LNCaP clone FGC (cell line): ENCODE measurements around the gene KIN.

ENCODE experiments used
- DNase-seq: peaks from one replicate; pipeline ENCODE4 v3.0.0-alpha.2; 2011; ENCODE audit warnings: low read depth
- H3K4me3 ChIP-seq: 2 replicates; pipeline ENCODE4 v1.5.1; 2011; ENCODE audit warnings: mild to moderate bottlenecking, low read depth, low read length, control low read depth
- CTCF ChIP-seq: IDR thresholded peaks from 2 replicates; pipeline ENCODE4 v1.5.1; 2012; ENCODE audit warnings: mild to moderate bottlenecking; ENCODE audit not compliant: control insufficient read depth, insufficient read depth; ENCODE audit errors: extremely low read depth

KIN gene

GRCh38 chr10:7795605-7796004 lies 7.8 kb upstream of the KIN start:
- H3K4me3 ChIP-seq: no peak overlapping the region
- no peak for DNase-seq
- TF ChIP-seq CTCF: no peak

DNA sequence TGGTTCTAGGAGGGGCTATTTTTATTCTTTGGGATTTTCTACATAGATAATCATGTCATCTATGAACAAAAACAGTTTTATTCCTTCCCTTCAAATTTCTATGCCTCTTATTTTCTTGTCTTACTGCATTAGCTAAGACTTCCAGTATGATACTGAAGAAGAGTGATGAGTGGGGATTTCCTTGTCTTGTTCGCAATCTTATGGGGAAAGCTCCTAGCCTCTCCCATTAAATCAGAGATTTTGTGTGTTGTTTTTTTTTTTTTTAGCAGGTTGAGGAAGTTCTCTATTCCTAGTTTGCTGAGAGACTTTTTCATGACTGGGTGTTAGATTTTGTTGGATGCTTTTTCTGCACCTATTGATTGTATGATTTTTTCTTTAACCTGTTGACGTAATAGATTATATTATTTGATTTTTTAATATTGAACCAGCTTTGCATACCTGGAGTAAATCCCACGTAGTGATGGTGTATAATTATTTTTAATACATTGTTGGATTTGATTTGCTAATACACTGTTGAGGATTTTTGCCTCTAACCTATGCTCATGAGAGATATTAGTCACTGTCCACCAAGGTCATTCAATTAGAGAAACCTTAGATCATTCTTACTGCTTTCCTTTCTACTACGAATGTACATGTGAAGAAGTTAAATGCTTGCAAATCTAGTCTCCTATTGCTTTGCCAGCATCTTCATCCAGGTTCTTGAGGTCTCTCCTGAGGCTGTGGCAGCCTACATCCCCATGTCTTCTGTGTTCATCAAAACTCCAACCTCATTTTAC lies 6.6 kb upstream of the KIN start:
- H3K4me3 ChIP-seq: no peak overlapping the region
- DNase-seq: no peak
- no peak for TF ChIP-seq CTCF

DNA sequence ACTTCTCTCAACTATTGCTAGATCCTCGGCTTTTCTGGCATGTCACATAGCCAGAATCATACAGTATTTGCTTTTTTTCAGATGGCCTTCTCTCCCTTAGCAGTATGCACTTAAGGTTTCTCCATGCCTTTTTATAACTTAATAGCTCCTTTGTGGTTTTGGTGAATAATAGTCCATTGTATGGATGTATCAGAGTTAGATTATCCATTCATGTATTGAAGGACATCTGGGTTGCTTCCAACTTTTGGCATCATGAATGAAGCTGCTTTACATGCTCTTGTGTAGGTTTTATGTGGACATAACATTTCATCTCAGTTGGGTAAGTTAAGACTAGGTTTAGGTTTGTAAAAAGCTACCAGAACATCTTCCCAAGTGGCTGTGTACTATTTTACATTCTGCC lies 4.7 kb upstream of the KIN start:
- H3K4me3 ChIP-seq: no peak overlapping the region
- no peak for TF ChIP-seq CTCF
- DNase-seq: no peak

DNA sequence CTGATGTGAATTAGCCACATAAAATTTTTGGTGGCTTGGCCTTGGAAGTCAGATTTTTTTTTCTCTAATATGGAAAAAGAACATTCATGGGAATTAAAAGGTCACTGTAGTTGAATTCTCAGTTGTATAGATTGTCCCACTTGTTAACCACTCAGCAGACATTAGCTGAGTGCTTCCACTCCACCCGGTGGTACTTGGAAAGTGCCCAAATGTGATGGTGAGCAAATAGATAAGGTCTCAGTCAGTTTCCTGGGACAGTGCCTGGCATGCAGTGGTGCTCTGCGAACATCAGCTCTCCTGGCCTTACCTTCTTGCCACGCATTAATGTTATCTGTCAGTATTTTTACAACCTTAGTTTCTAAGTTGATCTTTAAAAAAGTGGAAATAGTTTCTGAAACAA lies 1.6 kb upstream of the KIN start:
- no peak for TF ChIP-seq CTCF
- no peak for DNase-seq
- peak overlapping the region; percentile 83 for H3K4me3 ChIP-seq

DNA sequence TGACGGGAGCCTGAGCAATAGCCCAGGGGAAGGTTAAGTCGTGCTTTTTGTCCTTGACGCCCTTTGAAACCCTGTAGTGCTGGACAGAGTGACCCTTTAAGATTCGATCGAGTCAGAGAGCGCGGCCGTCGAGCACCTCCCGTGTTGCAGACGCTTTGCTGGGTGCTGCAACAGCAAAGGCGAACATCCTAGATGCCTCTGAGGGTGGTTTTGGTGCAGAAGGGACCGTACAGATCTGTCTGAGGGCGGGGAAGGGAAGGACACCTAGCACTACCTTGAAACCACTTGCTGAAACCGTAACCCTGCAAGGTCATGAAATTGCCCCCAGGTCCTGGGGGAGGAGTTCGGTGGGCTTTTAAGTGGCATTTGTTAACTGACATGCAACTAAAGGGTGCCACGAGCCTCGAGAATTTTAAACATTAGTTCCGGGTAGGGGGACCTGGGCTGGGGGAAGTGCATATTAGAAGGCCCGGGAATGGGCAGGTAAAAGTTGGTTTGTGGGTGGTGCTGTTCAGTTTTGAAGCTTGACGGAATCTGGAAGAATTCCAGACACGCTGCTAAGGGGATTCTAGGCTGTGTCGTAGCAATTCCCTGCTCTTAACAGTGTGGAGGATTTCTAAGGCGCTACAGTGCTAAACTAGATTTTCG lies 970 bp upstream of the KIN start:
- no peak for TF ChIP-seq CTCF
- DNase-seq: no peak
- H3K4me3 ChIP-seq: peak overlapping the region; percentile 83

DNA sequence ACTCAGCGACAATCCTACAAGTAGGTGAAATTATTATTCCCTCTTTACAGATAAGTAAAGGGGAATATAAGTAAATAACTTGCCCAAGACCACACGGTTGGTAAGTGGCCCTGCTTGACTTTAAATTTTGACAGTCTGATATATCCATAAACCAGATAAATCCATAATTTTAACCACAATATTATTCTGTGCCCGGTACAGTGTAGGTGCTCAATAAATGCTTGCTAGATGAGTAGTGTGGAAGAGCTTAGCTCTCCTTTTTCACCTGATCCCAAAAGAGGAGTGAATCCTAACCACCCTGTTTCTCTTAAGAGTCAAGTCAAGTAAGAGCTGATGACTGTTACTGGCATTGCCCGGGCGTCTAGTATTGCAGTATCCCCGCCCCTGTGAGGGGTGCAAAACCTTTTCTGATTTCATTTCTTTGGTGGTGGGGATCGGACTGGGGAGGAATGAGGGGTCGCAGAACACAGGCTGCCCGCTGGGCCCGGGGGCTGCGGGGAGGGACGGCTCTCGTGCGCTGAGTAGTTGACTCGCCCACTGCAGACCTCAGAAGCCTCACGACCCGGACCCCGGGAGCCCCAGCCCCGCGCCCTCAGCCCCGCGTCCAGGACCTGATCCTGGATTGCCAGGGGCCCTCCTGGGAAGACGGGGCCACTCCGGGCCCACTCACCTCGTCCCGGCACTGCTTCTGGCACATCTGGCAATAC lies 490 bp downstream of the KIN start:
- no peak for TF ChIP-seq CTCF
- peak overlapping the region; percentile 83 for H3K4me3 ChIP-seq
- DNase-seq: no peak
